GM10266 (cell line): ENCODE results near the gene SEMA3F.

Source experiments
- DNase-seq: peaks from one replicate; pipeline ENCODE4 v3.0.0; 2012; ENCODE audit errors: extremely low spot score
- TF ChIP-seq, protein P1 (sequence below): IDR thresholded peaks from 2 replicates; pipeline ENCODE4 v1.5.1; 2012; ENCODE audit warnings: mild to moderate bottlenecking, low read depth; ENCODE audit not compliant: control insufficient read depth, insufficient read depth; ENCODE audit errors: missing control alignments

SEMA3F gene

DNA sequence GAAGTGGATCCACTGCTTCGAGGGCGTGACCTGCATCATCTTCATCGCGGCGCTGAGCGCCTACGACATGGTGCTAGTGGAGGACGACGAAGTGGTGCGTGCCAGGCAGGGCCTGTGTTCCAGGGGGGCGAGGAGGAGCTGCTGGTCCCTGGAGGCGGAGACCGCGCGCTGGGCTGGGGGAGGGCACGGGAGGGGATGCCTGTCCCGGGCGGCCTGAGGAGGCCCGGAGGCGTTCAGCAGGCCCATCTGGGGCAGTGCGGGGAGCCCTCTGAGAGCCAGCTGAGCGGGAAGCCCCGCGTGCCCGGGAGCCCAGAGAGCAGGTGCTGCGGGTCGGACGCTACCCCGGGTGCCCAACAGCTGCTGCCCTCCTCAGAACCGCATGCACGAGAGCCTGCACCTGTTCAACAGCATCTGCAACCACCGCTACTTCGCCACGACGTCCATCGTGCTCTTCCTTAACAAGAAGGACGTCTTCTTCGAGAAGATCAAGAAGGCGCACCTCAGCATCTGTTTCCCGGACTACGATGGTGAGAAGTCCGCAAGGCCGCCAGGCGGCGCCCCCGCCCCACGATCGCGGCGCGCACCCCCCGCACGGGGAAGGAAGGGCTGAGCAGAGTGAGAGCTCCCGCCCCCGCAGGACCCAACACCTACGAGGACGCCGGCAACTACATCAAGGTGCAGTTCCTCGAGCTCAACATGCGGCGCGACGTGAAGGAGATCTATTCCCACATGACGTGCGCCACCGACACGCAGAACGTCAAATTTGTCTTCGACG is 39.2 kb downstream of the SEMA3F start:
- peak; percentile 88 for DNase-seq
- TF ChIP-seq, protein P1, sequence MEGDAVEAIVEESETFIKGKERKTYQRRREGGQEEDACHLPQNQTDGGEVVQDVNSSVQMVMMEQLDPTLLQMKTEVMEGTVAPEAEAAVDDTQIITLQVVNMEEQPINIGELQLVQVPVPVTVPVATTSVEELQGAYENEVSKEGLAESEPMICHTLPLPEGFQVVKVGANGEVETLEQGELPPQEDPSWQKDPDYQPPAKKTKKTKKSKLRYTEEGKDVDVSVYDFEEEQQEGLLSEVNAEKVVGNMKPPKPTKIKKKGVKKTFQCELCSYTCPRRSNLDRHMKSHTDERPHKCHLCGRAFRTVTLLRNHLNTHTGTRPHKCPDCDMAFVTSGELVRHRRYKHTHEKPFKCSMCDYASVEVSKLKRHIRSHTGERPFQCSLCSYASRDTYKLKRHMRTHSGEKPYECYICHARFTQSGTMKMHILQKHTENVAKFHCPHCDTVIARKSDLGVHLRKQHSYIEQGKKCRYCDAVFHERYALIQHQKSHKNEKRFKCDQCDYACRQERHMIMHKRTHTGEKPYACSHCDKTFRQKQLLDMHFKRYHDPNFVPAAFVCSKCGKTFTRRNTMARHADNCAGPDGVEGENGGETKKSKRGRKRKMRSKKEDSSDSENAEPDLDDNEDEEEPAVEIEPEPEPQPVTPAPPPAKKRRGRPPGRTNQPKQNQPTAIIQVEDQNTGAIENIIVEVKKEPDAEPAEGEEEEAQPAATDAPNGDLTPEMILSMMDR, result peak; percentile 64

DNA sequence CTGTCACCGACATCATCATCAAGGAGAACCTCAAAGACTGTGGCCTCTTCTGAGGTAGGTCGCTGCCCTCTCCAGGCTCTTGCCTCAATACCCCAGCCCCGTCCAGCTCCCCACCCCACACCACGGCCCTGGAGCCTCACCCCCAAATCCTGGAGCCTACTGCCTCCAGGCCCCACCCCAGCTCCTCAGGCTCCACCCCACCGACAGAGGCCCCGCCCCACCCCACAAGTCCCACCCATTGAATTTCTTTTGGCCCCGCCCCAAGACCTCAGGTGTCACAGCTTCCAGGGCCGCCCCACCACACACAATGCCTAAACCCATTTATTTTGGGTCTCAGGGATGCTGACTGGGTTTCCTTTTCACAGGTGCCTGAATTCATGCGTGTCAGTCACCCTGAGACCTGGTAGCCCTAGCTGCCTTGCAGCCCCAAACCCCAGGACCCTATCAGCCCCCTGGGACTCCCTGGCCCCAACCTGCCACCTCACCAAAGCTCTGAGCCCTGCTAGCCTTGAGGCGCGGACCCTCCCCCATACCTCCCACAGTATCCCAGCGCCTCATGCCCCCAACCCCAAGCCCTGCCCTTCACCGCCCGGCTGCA is 39.9 kb downstream of the SEMA3F start:
- peak; percentile 76 for DNase-seq
- TF ChIP-seq, protein P1, result no peak

DNA sequence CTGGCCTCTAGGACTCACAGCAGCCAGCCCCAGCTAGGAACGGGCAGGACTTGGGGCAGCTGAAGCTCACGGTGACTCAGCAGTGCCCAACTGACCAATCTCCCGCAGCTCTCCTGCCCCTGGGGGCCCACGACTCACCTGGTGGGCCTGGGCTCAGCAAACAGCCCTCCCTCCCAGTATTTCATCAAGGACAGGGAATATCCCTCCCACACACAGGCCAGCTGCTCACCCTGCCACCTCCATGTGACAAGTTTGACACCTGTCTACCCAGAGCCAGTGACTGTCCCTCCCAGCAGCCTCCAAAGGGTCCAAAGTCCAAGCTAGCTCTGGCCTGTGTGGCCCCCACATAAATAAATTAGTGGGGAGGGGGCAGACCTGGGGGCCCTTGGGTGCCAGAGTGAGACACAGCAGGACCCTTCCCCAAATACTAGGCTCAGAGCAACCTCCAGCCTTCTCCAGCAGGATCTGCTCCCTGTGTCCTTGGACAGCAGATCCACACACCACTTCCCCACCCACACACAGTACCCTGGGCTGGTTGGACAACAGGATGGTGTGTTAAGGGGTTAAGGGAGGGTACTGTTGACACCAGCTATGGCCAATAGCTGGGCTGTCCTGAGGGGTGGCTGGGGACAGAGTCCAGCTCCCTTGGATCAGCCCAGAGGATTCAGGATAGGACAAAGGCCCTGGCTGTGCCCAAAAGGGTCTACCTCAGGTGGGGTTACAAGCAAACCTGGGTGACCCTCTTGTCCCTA is 40.6 kb downstream of the SEMA3F start:
- DNase-seq, result no peak

DNA sequence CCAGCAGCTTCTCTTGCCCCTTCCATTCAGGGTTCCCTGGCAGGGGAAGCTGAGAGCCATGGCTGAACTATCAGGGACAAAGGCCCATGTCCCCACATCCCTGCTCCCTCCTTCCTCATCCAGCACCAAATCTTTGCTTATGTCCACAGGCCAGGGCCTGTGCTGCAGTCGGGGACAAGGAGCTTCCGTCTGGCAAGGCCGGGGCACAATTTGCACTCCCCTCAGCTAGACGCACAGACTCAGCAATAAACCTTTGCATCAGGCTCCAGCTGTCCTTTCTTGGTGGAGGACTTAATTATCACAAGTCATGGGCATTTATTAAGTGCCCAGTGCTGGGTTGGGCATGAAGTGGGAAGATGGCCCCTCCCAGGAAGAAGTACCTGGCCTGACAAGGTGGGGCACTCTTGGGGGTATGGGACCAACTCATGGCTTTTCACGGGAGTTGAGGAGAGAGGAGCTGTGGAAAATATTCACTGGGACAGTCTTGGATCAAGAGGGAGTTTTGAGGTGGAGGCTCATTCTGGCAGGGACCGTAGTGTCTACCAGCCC is 41.2 kb downstream of the SEMA3F start:
- TF ChIP-seq, protein P1, result no peak
- DNase-seq, result no peak

More for the DNA sequence above, 40.6 kb downstream of the SEMA3F start:
- TF ChIP-seq, protein P1, result no peak

DNA sequence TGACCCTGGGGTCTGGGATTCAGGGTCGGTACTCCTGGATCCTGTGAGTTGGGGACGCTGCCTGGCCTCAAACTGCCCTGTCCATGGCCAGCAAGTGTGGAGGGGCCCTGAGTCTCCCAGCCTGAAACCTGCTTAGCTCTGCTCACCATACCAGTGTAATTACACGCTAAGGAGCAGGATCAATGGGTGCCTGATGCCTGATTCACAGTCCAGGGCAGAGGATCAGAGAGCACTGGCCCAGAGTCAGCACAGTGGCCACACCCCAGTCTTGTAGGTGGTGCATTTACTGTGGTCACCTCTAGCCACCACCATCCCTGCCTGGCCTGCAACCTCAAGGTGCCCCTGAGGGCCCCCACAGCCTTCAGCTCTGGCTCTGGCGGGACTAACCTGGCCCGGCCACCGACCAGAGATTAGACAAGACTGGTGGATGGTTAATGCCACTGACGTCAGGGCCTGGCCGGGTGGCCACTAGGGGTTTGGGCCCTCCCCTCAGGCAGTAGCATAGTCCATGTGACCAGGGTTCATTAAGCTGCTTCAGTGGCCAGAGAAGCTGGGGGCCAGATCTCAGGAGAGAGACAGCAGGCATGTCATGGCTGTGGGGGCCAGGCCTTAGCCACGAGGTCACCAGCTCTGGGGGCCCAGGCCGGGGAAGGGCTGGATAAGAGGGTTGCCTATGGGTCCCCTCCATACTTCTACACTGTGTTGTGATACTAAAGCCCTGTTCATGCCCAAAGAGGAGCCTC is 46.6 kb downstream of the SEMA3F start:
- TF ChIP-seq, protein P1, result no peak
- no peak for DNase-seq

DNA sequence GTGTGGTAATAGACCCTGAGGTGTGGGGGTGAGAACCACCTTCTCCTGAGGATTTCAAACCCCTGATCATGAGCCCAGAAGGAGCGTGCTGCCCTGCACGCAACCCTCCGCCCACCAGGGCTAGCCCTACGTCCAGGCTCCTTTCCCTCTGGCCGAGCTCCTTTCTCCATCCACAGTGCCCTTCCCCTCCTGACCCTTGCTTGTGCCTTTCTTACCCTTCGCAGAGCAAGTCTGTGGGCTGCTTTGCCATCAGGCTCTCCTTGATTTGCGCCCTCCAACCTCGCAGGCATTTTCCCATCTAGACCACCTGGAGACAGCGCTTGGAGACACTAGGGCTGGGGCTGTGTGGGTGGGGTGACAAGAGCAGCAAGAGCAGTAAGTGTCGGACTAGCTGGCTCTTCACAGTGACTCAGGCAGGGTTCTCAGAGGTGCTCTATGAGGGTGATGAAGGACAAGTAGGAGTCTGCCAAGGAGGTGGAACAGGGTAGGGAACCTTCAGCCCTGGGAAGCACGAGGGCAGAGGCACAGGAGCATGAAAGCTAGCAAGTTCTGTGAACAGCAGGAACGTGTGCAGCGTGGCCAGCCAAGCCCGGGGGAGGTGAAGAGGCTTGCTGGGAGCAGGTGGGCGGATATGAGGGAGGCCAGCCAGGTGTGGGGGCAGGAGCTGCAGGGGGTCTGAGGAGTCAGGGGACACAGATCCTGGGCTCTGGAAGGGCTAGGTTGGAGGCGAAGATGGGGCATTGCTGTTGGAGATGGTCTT is 47.4 kb downstream of the SEMA3F start:
- TF ChIP-seq, protein P1, result no peak
- DNase-seq, result no peak
